Vagina (tissue), 2 donors: ENCODE results near the gene CCDC88C. TPM values are rescaled to one million over a fixed set of nuclear protein-coding genes. Genes with fewer than 3 reads are reported as not detected.

Experiments used
- DNase-seq, 2 donors: peaks; one replicate each; pipeline ENCODE4 v3.0.0-alpha.2; 2017; ENCODE audit errors: extremely low spot score in 2 of 2
- H3K27ac ChIP-seq: fragments of 200-600 bp; sonication (generic); one replicate; pipeline ENCODE4 v1.5.1; 2019
- H3K27me3 ChIP-seq: fragments of 200-600 bp; sonication (generic); one replicate; pipeline ENCODE4 v1.5.1; 2019
- H3K36me3 ChIP-seq, 2 donors: fragments of 200-600 bp; sonication (generic); one replicate each; pipeline ENCODE4 v1.5.1; 2017 to 2019
- H3K4me1 ChIP-seq: fragments of 200-600 bp; sonication (generic); one replicate; pipeline ENCODE4 v1.5.1; 2019
- H3K4me3 ChIP-seq, 2 donors: fragments of 200-600 bp; sonication (generic); 1 replicate in 1 of 2; 2 replicates in 1 of 2; pipeline ENCODE4 v1.5.1; 2016 to 2019
- H3K9me3 ChIP-seq: fragments of 200-600 bp; sonication (generic); one replicate; pipeline ENCODE4 v1.5.1; 2019
- POLR2A ChIP-seq, 2 donors: fragments of 450-650 bp; IDR thresholded peaks; one replicate each; pipeline ENCODE4 v1.6.1; 2017; ENCODE audit warnings: antibody characterized with exemption in 2 of 2, mild to moderate bottlenecking in 2 of 2, moderate library complexity in 2 of 2
- POLR2AphosphoS5 ChIP-seq, 2 donors: sonication (generic); formaldehyde crosslinking; IDR thresholded peaks; one replicate each; pipeline ENCODE4 v1.9.0; 2017; ENCODE audit warnings: antibody characterized with exemption in 2 of 2, mild to moderate bottlenecking in 2 of 2, low read depth in 1 of 2; ENCODE audit not compliant: insufficient read depth in 1 of 2
- intact Hi-C: fragments of 100-400 bp; cut with DNase I; formaldehyde crosslinking; loops from one replicate; pipeline ENCODE4 v1.15.1; 2023
- total RNA-seq: library from RNA; depleted of rRNA; stranded (reverse); fragments of >200 nt; gene quantifications from one replicate; pipeline ENCODE4 v1.2.3, GENCODE V29; 2016
- TF ChIP-seq, protein P1 (sequence below), 3 experiments: fragments of 450-650 bp in 2 of 3; fragments of 200-600 bp in 1 of 3; sonication (generic) in 1 of 3; IDR thresholded peaks; one replicate each; pipeline ENCODE4 v1.5.1; 2017 to 2019; ENCODE audit warnings: antibody characterized with exemption in 3 of 3, mild to moderate bottlenecking in 2 of 3, moderate library complexity in 2 of 3

The CCDC88C gene
- total RNA-seq, 1 donor from 2014 or later: 42.2 TPM

DNA sequence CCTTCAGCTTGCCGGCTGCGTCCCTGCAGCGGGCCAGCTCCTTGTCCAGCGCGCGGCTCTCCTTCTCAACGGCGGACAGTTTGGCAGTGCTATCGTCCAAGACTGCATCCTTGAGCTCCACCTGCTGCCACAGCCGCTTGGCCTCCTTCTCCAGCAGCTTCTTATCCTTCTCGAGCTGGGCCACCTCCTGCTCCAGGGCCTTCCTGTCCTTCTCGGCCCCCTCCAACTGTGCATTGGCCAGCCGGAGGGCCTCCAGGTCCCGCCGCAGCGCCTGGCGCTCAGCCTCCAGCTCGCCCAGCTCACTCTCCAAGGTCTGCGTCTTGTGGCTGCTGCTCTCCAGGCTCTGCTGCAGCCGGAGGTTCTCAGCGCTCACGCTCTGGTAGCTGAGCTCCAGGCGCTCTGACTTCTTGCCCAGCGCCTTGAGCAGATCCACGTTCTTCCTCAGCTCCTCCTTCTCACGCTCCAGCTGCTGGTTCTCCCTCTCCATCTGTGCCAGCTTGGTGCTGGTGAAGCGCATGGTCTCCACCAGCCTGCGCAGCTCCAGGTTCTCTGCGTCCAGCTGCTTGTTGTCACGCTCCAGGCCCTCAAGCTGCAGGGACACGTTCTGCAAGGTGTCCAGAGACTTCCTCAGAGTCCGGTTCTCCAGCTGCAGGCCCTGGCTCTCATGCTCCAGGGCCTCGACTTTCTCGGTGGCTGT lies 104.3 kb downstream of the CCDC88C start:
- Histone ChIP-seq H3K9me3 (no peaks in the 10 kb centered on the region), H3K27ac (no peak overlapping the region), H3K4me3 (no peak overlapping the region), H3K36me3 (peaks cover 0 to 22% of the 10 kb centered on the region in 2 donors), H3K27me3 (no peaks in the 10 kb centered on the region), H3K4me1 (peaks cover 22% of the 10 kb centered on the region)
- TF ChIP-seq POLR2A (IDR thresholded peaks at IDR 0.05): no peak
- TF ChIP-seq, protein P1, sequence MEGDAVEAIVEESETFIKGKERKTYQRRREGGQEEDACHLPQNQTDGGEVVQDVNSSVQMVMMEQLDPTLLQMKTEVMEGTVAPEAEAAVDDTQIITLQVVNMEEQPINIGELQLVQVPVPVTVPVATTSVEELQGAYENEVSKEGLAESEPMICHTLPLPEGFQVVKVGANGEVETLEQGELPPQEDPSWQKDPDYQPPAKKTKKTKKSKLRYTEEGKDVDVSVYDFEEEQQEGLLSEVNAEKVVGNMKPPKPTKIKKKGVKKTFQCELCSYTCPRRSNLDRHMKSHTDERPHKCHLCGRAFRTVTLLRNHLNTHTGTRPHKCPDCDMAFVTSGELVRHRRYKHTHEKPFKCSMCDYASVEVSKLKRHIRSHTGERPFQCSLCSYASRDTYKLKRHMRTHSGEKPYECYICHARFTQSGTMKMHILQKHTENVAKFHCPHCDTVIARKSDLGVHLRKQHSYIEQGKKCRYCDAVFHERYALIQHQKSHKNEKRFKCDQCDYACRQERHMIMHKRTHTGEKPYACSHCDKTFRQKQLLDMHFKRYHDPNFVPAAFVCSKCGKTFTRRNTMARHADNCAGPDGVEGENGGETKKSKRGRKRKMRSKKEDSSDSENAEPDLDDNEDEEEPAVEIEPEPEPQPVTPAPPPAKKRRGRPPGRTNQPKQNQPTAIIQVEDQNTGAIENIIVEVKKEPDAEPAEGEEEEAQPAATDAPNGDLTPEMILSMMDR (IDR thresholded peaks at IDR 0.05): no peak
- TF ChIP-seq POLR2AphosphoS5 (IDR thresholded peaks at IDR 0.05; ENCODE audit: insufficient read depth in 1 of 2, low read depth in 1 of 2): no peak
- no peak for DNase-seq
- intact Hi-C loops: no loop called here

DNA sequence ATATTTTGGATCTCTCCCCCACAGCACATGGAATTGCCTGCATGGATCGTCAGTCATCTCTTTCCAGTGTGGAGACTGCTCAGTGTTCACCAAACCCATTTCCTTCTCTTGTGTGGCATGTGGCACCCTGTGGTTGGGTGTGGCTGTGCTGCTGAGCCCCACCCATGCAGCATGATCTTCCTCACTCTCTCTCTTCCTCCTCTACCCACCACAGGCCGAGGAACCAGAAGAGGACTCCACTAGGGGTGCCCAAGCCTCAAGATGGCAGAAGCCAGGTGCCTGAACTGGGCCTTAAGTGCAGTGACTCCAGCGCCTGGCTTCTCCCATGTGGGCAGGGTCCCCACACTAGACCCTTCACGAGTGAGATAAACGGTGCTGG lies 106.3 kb downstream of the CCDC88C start:
- no peaks in the 10 kb centered on the region for H3K9me3 ChIP-seq
- intact Hi-C loops: no loop called here
- H3K27me3 ChIP-seq: no peaks in the 10 kb centered on the region
- no peak overlapping the region for H3K4me3 ChIP-seq
- H3K27ac ChIP-seq: no peak overlapping the region
- peaks cover 0 to 39% of the 10 kb centered on the region in 2 donors for H3K36me3 ChIP-seq
- H3K4me1 ChIP-seq: peaks cover 1% of the 10 kb centered on the region
- DNase-seq: no peak
- TF ChIP-seq POLR2A (IDR thresholded peaks at IDR 0.05) (no peak), POLR2AphosphoS5 (IDR thresholded peaks at IDR 0.05; ENCODE audit: insufficient read depth in 1 of 2, low read depth in 1 of 2) (no peak)
- TF ChIP-seq, protein P1 (IDR thresholded peaks at IDR 0.05): no peak

DNA sequence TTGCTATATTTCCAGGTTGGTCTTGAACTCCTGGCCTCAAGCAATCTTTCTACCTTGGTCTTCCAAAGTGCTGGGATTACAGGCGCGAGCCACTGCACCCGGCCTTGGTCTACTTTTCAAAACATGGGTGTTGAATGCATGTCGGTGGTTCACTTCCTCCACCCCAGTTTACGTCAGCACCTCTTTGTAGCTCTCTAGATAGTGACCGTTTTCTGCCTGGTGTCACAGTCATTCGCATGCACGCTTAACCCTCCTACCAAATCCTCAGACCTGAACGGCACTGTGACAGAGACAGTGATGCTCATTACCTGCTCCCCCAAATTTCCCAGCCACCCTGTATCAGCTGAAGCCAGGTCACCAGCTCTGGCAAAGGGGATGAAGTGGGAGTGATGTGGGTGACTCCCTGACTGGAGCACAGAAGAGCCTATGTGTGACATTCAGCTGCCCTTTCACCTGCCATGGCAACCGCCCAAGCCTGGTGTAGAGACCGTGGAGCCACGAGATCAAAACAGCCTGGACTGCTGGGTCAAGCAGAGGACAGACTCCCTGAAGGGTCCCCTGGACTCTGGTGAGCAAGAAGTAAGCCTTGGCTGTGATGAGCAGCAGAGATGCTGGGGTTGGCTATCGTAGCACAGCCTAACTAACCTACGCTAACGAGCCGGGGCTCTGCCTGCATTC lies 106.9 kb downstream of the CCDC88C start:
- Histone ChIP-seq H3K27me3 (no peaks in the 10 kb centered on the region), H3K27ac (no peak overlapping the region), H3K36me3 (peaks cover 0 to 39% of the 10 kb centered on the region in 2 donors)

DNA sequence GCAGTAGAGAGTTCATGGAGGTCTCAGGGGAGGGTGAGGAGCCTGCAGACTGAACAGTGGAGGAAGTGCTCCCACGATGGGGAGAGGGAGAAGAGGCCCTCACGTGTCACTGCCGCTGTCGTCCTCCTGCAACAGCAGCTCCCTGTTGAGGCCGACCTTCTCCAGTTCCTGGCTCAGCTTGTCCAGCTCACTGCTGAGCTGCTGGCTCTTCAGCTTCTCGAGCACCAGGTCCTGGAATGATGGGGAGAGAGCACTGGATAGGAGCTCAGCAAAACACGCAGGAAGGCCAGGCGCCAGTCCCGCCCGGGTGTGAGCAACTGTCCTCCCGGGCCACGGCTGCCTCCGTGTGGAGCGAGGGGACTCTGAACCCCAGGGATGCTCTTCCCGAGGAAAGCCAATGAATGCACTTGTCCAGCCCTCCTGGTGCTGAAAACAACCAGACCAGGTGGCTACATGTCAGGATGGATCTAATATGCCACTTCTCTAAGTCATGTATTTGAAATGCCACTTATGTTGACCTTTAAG lies 107.8 kb downstream of the CCDC88C start:
- no peak overlapping the region for H3K4me3 ChIP-seq

More for the DNA sequence above, 106.9 kb downstream of the CCDC88C start:
- intact Hi-C loops: no loop called here
- Histone ChIP-seq H3K4me1 (no peaks in the 10 kb centered on the region), H3K4me3 (no peak overlapping the region), H3K9me3 (no peaks in the 10 kb centered on the region)
- DNase-seq: no peak
- TF ChIP-seq POLR2A (IDR thresholded peaks at IDR 0.05) (no peak), POLR2AphosphoS5 (IDR thresholded peaks at IDR 0.05; ENCODE audit: insufficient read depth in 1 of 2, low read depth in 1 of 2) (no peak)
- TF ChIP-seq, protein P1 (IDR thresholded peaks at IDR 0.05): no peak

More for the DNA sequence above, 107.8 kb downstream of the CCDC88C start:
- no peaks in the 10 kb centered on the region for H3K4me1 ChIP-seq
- no peak overlapping the region for H3K27ac ChIP-seq
- peaks cover 0 to 39% of the 10 kb centered on the region in 2 donors for H3K36me3 ChIP-seq
- H3K27me3 ChIP-seq: no peaks in the 10 kb centered on the region
- no peak for DNase-seq
- intact Hi-C loops: no loop called here
- H3K9me3 ChIP-seq: no peaks in the 10 kb centered on the region
- no peak for TF ChIP-seq POLR2AphosphoS5 (IDR thresholded peaks at IDR 0.05; ENCODE audit: insufficient read depth in 1 of 2, low read depth in 1 of 2)
- no peak for TF ChIP-seq POLR2A (IDR thresholded peaks at IDR 0.05)
- TF ChIP-seq, protein P1 (IDR thresholded peaks at IDR 0.05): no peak
